Forelimb muscle (tissue), 1 donor: ENCODE results near the gene PSMA6. TPM values are rescaled to one million over a fixed set of nuclear protein-coding genes. Genes with fewer than 3 reads are reported as not detected.
"Not testable (repeated sequence)": the region's sequence is repeated elsewhere in the genome, so short reads cannot be mapped to it uniquely, and the experiment has no call there.

ENCODE experiments used
- DNase-seq: peaks from one replicate; pipeline ENCODE4 v3.0.0-alpha.2; 2013; ENCODE audit warnings: low read depth
- polyA plus RNA-seq: library from polyadenylated mRNA; unstranded; fragments of 120-200 nt; gene quantifications from one replicate; pipeline ENCODE4 v1.2.1, GENCODE V29; 2013; ENCODE audit not compliant: insufficient read length

The PSMA6 gene
- polyA plus RNA-seq, 1 donor, result 214 TPM

GRCh38 chr14:35285168-35286002, 6.8 kb upstream of the PSMA6 start:
- DNase-seq, result no peak

DNA sequence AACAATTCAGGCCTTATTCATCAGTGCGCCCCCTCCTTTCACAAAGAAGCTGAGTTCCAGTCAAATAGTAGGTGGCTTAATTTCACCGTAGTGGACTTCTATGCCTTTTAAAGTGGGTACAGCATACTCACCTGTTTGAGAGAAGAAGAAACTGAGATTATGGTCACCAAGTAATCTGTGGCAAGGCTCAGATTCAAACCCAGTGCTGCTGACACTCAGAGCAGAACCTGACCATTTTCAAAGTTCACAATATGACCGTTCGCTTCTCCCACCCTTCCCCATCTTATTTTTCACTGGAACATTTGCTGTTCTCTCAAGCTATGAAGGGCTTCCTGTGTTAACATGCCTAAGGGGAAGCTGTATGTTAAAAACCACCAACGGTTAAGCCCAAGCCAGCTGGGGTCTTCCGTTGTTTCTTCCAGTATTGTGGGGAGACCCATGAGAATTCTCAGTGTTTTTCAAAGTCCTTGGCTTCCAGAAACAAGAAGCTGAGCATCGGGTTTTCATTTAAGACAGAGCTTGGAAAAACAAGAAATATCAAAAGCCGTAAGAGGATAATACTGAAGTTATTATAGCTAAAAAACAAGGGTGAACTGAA, 6.1 kb upstream of the PSMA6 start:
- DNase-seq, result no peak

DNA sequence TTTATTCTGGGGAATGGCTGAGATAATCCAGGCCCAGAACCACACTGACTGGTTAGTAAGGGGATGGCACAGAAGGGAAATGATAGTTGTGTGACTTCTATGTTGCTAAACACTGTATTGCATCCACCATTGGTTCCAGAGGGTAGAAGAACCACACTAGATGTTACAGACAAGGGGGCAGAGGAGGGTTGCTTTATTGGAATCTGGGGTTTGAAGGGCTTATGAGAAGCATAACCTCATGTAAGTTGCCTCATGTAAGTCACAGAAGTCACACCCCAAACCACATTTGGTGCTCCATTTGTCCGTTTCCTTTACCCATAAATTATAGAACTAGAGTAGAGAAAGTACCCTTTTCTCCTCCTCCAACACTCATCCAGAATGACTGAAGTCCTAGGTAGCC, 5.5 kb upstream of the PSMA6 start:
- DNase-seq, result no peak

DNA sequence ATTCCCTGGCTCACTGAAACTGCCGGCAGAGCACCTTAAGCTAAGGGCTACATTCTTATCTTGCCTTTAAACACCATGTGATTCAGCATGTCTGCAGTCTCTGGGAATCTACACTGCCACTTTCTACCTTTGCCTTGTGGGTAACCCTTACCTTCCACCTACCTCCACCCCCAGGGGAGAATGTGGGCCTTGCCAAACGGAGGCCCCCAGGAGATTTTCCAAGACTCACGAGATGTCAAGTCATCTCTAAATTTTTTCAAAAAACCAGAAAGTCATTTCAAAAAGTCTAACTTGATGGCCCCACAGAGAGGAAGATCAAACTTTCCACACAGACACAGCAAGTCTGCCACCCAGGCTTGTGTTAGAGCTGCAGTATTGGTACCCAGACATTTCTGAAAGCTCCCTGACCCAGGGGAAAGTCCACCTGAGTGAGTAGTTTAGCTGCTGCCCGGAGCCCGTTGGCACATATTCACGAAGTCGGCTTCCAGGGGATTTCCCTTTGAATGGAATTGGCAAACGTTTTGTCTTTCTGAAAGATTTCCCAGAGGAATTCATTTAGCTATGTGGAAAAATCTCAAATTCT, 4.7 kb upstream of the PSMA6 start:
- DNase-seq, result no peak

GRCh38 chr14:35289623-35290022, 2.6 kb upstream of the PSMA6 start:
- DNase-seq, result no peak

- no peak for DNase-seq
These were observed 784 bp downstream of the PSMA6 start for GRCh38 chr14:35292770-35293561.

DNA sequence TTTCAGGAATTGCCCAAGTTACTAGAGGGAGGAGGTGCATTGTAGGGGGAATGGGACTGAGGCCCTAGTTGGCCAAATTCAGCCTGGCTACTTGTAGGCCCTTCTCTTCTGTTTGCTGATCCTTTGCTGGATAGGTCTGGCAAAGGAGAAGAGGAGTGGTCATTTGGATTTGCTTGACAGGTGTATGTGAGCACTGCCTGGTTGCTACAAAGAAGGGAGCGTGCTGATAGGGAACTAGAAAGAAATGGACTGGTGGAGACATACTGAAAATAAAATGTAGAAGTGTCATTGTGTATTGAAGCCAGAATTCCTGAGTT, 3.6 kb downstream of the PSMA6 start:
- no peak for DNase-seq

GRCh38 chr14:35296545-35296944, 4.4 kb downstream of the PSMA6 start:
- no peak for DNase-seq

DNA sequence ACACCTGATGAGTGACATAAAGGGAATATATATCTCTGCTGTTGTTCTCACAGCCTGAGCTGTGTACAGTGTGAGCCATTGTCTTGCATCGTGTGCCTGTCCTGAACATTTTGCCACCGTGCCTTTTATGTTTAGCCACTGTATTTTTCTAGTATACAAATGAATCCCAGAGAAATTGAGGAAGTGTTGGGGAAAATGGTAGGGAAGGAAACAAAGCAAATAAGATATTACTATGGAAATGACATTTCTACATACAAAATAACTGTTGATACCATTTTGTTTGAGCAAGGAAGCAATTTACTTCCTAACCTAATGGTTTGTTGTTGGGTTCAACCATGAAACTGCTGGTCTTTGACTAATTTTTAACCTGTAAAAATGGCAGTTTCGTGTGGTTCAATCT, 5.5 kb downstream of the PSMA6 start:
- no peak for DNase-seq

DNA sequence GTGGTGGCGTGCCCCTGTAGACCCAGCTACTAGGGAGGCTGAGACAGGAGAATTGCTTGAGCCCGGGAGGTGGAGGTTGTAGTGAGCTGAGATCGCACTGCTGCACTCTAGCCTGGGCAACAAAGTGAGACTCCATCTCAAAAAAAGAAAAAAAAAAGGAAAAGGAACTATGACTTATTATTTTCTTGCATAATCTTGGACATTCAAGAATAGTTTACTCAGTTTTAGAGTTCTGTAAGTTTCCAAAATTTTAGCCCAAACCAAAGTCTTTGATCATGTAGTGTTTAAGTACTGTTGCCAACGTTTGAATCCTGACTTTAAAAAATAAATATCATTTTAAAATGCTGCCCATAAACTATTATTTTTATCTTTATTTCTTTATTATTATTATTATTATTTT, 6.2 kb downstream of the PSMA6 start:
- DNase-seq, result no peak

GRCh38 chr14:35299708-35300107, 7.5 kb downstream of the PSMA6 start:
- DNase-seq, result no peak

DNA sequence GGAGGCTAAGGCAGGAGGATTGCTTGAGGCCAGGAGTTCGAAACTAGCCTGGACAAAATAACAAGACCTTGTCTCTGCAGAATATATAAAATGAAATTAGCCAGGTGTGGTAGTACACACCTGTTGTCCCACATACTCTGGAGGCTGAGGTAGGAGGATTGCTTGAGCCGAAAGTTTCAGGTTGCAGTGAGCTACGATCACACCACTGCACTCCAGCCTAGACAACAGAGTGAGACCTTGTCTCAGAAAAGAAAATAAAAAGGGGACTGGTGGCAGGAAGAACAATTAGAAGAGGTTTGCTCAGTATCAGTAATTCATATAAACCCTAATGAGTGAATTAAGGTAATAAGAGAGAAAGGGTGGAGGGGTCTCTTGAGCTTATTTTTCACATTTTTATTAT, 8.0 kb downstream of the PSMA6 start:
- no peak for DNase-seq

GRCh38 chr14:35301334-35301733, 9.2 kb downstream of the PSMA6 start:
- DNase-seq, result not testable (repeated sequence)

GRCh38 chr14:35301735-35302528, 9.8 kb downstream of the PSMA6 start:
- DNase-seq, result no peak

DNA sequence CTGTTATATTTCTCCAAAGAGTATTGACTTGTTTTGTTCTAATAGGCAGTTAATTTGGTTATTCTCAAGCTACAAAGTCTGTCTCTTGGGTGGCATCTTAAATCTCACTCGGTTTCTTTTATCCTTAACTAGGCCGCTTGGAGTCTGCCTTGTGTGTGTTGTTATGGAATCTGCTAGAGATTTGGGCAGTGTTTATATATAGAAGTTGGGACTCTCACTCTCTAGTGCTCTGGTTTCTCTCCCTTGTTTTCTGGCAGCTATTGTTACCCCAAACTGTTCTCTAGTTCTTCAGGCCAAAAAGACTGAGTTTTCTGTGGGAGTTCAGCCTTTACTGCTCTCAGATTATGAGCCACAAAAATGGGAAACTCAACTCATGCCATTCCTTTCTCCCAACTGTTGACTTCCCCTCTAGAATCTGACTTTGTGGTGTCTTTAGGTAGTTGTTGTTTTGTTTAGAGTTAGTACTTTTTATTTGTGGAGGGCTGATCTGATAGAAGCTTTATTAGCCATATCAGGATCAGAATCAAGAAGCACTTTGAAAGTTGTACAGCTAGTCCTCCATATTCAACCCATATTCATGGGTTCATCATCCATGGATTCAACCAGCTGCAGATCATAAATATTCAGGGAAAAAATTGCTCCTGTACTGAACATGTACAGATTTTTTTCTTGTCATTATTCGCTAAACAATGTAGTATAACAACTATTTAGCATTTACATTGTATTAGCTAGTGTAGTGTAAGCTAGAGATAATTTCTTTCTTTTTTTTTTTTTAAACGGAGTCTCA, 11.2 kb downstream of the PSMA6 start:
- DNase-seq, result no peak

DNA sequence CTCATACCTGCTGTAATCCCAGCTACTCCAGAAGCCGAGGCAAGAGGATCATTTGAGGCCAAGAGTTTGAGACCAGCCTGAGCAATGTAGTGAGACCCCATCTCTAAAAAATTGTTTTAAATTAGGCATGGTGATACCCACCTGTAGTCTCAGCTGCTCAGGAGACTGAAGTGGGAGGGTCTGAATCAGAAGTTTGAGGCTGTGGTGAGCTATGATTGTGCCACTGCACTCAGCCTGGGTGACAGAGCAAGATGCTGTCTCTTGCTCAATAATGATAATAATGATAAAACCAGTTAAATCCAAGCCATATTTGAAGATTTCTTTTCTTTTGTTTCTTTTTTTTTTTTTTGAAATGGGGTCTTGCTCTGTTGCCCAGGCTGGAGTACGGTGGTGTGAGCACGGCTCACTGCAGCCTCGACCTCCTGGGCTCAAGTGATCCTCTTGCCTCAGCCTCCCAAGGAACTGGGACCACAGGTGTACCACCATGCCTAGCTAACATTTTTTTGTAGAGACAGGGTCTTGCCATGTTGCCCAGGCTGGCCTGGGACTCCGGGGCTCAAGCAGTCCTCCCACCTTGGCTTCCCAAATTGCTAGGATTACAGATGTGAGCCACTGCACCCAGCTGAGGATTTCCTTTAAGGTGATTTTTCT, 12.8 kb downstream of the PSMA6 start:
- DNase-seq, result no peak

- no peak for DNase-seq
These were observed 13.5 kb downstream of the PSMA6 start for GRCh38 chr14:35305633-35306032.

DNA sequence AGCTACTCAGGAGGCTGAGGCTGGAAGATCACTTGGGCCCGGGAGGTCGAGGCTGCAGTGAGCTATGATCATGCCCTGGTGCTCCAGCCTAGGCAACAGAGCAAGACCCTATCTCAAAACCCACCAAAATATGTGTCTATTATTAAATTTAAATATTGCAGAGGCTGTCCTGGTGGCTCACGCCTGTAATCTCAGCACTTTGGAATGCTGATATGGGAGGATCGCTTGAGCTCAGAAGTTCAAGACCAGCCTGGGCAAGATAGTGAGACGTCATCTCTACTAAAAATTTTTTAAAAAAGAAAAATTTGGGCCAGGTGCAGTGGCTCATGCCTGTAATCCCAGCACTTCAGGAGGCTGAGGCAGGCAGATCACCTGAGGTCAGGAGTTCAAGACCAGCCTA, 13.9 kb downstream of the PSMA6 start:
- DNase-seq, result no peak

GRCh38 chr14:35317820-35318219, 25.6 kb downstream of the PSMA6 start:
- no peak for DNase-seq

DNA sequence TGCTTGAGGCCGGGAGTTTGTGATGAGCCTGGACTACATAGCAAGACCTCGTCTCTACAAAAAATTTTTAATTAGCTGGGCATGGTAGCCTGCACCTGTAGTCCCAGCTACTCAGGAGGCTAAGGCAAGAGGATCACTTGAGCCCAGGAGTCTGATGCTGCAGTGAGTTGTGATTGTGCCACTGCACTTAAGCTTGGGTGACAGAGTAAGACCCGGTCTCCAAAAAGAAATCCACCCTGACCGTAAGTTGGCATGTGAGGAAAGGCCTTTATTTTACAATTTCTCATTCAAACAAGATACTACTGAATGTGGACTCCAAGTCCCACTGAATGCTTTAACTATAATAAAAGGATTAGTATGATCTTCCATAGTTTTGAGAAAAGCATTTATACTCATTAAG, 27.3 kb downstream of the PSMA6 start:
- DNase-seq, result no peak
